ENCODE results near the gene BMP4.

DNA sequence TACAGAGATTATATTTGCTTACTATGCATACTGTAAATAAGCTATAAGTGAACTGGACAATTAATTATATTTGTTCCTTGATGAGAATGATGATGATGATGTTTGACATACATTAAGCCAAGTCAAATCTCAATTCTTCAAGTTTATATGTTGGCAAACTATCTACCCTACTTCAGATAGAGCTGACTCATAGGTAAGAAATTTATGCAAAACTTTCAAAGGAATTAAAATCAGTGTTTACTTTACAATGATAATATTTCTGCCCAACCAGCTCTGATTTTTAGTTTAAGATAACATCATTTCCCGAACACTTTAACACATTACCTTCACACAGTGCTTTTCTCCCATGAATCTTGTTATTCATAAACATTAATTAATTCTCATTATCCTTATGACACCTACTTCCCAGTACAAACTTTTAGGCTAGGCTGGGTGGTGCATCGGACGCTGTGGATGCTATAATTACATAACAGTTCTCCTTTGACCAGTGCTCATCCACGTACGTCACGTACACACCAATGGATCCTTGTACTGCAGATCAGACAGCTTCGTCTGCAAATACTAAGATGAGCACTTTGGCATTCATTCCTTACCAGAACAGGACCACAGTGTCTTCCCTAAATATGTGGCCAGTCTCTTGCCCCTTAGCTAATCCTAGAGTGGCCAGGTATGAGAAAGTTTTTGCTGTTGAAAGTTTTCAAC is 18.3 kb downstream of the BMP4 start:
- TF ChIP-seq, protein P1, sequence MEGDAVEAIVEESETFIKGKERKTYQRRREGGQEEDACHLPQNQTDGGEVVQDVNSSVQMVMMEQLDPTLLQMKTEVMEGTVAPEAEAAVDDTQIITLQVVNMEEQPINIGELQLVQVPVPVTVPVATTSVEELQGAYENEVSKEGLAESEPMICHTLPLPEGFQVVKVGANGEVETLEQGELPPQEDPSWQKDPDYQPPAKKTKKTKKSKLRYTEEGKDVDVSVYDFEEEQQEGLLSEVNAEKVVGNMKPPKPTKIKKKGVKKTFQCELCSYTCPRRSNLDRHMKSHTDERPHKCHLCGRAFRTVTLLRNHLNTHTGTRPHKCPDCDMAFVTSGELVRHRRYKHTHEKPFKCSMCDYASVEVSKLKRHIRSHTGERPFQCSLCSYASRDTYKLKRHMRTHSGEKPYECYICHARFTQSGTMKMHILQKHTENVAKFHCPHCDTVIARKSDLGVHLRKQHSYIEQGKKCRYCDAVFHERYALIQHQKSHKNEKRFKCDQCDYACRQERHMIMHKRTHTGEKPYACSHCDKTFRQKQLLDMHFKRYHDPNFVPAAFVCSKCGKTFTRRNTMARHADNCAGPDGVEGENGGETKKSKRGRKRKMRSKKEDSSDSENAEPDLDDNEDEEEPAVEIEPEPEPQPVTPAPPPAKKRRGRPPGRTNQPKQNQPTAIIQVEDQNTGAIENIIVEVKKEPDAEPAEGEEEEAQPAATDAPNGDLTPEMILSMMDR (IDR thresholded peaks at IDR 0.05; ENCODE audit: low read depth, low read length), result no peak
- TF ChIP-seq EZH2phosphoT487 (IDR thresholded peaks at IDR 0.05; ENCODE audit: low read depth), result no peak

Measured in OCI-LY3 (cell line).